Measurements from ENCODE around the gene DCAF10.
A peak's percentile ranks its signal among the peaks of the same experiment; 100 is the strongest.
"Not testable (repeated sequence)": the region's sequence is repeated elsewhere in the genome, so short reads cannot be mapped to it uniquely, and the experiment has no call there.

Gene DCAF10

DNA sequence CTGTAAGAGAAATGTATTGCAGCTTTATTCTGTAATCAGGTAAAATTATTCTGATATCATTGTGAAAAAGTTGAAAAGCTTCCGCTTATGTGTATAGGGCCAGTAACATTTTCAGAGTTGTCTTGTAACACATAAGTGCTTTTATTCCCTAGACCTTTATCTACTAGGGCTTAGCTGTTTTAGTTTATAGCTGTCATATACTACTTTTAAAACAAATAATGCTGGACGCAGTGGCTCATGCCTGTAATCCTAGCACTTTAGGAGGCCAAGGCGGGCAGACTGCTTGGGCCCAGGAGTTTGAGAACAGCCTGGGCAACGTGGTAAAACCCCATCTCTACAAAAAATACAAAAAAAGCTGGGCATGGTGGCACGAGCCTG, 70.2 kb downstream of the DCAF10 start:
- DNase-seq: no peak

DNA sequence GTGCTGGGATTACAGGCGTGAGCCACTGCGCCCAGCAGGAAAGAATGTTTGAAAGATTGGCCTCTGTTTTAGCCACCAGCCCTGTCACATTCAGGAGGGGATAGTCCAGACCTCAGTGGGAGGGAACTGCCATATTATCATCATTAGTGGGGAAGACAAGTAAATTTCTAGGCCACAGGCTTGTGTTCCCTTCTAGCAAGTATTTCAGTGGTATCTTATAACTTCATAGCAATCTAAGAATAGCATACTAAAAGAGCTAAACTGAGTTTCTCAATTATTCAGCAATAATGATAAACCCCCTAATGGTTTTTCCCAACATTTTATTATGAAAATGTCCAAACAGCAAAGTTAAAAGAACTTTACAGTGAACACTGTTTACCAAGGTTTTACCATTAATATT, 73.4 kb downstream of the DCAF10 start:
- DNase-seq: no peak

- DNase-seq: no peak
These were observed 75.8 kb downstream of the DCAF10 start for GRCh38 chr9:37876376-37876775.

GRCh38 chr9:37880916-37881479, 80.4 kb downstream of the DCAF10 start:
- DNase-seq: no peak

DNA sequence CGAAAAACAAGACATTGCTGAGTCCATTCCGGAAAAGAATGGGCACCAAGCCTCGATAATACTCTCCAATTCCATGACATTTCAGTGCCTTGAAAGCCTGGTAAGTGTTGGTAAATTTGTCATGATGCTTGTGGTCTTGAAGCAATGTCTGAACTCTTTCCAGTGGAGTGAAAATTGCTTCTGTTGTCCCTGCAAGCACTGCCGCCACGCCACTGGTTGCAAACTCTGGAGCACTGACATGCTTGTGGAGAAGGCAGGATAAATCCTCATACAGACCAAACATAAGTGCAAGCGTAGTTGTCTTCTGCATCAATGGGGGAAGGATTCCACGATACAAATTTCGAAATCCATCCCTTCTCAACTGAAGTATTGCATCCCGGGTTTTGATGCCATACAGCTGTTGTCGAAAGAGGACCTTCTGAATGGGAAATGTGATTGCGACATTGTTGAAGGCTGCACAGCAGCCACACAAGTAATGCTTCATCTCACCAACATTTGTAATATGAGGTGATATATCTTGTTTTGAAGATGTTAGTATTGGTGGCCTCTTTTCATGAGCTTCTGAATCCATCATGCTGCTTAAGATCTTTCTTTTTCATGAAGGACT, 87.5 kb downstream of the DCAF10 start:
- DNase-seq: not testable (repeated sequence)

DNA sequence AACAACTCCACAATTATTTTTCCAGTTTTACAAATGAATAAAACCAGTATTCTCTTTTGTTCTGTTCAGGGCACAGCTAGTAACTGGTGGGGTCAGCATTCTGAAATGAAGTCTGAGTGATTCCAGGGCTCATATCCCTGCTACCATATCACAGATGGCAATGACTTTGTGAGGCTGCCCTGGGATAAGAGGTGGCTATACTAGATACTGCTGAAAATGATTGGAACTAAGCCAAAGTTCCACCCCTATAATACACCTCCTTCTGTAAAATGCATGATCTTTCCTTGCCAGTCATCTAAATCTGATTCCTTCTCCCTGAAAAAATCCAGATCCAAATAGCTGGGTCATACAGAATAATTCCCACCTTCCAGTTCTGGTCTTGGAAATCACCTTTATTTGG, 88.9 kb downstream of the DCAF10 start:
- no peak for DNase-seq

GRCh38 chr9:37891042-37891441, 90.4 kb downstream of the DCAF10 start:
- DNase-seq: not testable (repeated sequence)

GRCh38 chr9:37892063-37892462, 91.5 kb downstream of the DCAF10 start:
- no peak for DNase-seq

- DNase-seq: no peak
These were observed 97.1 kb downstream of the DCAF10 start for GRCh38 chr9:37897665-37898064.

DNA sequence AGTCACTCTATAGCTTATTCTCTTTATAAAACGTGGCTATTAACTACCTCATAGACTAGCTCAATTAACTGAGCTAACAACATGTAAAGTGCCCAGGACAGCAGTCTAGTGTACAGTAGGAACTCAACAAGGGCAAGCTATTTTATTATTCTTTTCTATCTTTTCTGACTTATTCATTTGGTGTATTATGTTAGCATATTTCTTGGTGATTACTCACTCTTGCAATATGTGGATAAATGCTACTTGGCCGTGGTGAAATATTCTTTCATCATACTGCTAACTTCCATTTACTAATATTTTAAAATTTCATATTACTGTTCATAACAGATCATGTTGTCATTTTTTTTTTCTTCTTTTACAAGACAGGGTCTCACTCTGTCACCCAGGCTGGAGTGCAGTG, 98.4 kb downstream of the DCAF10 start:
- no peak for DNase-seq

DNA sequence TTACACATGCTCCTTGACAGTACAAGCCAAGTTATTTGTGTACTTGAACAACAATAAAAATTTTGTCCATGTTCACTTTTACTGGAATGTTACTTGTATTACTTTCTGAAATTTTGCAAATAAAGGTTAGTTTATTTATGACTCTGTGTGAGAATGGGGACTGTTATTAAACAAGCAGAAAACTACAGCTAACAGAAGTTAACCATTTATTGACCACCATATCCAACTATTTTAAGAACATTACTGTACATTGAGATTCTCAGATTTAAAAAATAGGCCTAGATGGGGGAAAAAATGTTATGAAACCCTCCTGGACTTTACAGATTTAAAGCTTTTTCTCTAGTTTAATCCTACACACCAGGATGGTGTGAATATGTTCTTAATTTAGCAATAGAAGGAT, 101.5 kb downstream of the DCAF10 start:
- no peak for DNase-seq

GRCh38 chr9:37902796-37903646, 102.4 kb downstream of the DCAF10 start:
- DNase-seq: no peak

DNA sequence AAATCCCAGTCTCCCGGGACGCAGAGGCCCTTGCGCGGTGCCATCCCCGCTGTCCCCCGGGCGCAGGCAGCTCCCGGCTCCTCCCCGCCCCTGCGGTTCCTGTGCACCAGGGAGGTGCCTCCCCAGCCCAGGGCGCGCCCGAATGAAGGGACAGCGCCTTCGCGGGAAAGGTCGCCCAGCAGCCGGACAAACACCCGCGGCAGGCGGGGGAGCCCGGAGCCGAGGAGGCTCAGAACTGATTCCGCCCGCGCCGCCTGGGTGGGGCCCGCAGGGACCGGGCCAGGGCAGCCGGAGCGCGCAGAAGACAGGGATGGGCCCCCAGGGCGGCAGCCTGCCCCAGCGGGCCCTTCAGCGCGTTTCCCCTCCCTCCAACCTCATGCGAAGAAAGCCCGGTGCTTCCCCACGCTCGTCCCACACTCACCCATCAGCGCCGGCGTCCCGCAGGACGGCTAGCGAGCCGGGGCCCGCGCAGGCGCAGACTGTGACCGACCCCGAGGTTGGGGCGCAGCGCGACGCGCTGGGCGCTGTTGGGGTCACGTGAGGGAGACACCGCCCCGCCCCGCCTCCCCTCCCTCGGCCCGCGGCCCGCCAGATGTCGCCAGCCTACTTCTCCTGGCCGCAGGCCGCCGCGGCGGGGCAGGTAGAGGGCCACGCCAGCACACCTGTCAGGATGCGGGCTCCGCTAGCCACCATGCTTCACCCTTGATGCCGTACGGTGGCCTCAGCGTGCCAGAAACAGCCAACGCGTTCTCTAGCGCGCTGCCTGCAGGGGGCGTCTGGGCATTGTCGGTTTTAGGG, 103.2 kb downstream of the DCAF10 start, which contains the start of gene SLC25A51:
Gene SLC25A51, minus strand, starts transcription at position 481 of the 798 bp plus-strand sequence. CDS start 15,577 bp downstream, outside the sequence.
- peak; percentile 97 for DNase-seq

DNA sequence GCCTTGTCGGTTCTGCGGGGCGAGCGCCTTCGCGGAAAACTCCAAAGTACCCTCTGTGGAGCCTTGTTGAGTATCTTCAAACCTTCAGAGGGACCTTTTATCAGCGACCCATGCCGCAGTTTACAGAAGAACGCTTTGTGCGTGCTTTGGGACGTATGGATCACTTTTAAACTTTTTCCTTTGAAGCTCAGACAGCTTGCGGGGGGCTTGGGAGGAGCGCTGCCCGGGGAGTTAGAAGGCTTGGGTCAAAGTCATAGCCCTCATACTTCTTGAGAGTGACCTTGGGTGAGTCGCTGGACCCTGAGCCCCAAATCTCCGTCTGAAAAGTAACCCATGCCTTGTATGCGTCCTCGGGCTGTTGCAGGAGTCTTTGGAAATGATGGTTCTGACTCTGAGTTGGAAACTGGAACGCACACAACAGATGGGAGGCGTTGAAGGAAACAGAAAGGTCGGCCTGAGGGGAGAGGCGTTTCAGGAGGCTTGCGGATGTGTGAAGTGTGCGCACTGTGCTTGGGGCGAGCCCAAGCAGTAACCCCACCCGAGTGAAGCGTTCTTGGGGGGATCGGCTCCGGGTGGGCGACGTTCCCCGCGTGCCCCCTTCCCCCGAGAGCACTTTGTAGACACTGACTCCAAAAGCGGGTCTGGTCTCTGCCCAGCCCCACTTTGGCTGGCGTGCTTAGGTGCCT, 104.0 kb downstream of the DCAF10 start:
- DNase-seq: no peak

DNA sequence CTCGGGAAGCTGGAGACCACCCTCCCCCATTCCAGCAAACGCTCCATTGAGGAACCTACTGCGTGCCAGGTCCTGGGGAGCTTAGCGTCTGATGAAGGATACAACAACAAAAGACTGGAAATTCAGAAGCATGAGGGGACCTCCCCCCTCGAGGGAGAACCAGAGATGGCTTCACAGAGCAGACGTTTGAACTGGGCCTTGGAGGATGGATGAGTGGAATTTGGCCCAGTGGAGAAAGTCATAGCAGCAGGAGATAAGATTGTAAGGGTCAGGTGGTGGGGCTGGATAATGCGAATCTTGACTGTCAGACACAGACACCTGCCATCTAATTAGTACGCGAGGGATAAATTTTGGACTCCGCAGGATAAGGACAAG, 104.5 kb downstream of the DCAF10 start:
- DNase-seq: no peak

DNA sequence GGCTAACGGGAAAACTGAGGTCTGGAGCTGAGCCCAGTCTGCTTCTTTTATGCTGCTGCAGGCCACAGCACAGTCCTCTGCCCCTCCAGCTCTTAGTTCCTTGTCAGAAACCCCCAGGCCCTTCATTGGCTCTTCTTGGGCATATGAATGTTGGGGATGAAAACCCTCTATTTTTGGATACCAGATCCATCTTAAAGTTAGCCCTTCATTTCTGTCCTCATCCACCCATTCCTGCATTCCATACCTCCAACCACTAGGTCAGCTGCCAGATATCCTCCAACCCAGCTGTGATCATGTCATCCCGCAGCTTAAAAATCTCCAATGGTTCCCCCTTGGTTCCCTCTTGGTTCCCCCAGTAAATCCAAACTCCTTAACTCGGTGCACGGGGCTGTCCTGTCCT, 105.2 kb downstream of the DCAF10 start:
- DNase-seq: no peak

DNA sequence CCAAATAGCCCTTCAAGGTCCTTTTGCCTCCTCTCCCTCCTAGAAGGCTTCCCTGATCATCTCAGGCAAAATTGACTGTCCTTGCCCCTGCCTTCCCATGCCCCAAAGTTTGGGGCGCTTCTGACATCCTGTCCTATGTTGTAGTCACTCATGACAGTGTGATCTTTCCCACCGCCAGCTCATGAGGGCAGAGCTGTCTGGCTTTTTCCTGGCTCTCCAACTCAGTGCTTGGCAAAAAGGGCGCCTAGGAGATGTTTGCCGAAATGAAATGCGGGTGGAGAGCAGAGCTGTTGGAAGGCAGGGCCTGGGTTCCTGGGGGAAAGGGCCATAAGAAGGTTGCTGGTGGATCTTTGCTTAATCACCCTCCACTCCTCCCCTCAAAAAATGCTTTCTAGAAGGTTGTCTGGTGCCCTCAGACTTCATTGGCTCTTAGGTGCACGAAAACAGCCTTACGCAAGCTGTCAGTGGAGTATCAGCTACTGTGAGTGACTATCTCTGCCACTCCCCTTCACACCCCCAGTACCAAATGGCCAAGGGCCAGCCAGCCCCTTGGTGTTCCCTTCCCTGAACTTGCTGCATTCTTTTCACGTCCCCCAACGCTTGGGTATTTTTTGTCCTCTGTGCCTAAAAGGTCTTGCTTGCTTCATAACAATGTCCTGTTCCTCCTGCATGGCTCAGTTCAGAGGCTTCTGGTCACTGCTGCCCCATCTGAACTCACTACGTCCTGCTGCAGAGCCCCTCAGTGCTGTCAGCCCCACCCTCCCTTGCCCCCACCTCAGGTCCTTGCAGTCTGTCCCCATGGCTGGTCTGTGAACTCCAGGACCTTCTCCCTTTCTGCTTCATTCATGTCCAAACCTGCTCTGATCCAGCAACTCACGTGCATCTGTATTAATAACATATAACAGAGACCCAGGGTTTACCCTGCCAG, 106.0 kb downstream of the DCAF10 start:
- no peak for DNase-seq

GRCh38 chr9:37908283-37908682, 107.7 kb downstream of the DCAF10 start:
- DNase-seq: no peak

- DNase-seq: no peak
These were observed 108.1 kb downstream of the DCAF10 start for GRCh38 chr9:37908698-37909186.

GRCh38 chr9:37909326-37909725, 108.7 kb downstream of the DCAF10 start:
- no peak for DNase-seq

DNA sequence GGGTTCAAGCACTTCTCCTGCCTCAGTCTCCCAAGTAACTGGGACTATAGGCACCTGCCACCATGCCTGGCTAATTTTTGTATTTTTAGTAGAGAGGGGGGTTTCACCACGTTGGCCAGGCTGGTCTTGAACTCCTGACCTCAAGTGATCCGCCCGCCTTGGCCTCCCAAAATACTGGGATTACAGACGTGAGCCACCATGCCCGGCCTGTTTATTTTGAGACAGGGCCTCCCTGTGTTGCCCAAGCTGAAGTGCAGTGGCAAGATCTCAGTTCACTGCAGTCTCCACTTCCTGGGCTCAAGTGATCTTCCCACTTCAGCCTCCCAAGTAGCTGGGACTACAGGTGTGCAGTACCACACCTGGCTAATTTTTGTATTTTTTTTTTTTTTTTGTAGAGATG, 109.2 kb downstream of the DCAF10 start:
- not testable (repeated sequence) for DNase-seq

Measured in activated CD4-positive, alpha-beta T cell treated with anti-CD3 and anti-CD28 coated beads, Interleukin-2, amount 50 U/mL, for 1 hour (primary cell).